Measurements from ENCODE around the gene ZNF35.

ZNF35 gene

DNA sequence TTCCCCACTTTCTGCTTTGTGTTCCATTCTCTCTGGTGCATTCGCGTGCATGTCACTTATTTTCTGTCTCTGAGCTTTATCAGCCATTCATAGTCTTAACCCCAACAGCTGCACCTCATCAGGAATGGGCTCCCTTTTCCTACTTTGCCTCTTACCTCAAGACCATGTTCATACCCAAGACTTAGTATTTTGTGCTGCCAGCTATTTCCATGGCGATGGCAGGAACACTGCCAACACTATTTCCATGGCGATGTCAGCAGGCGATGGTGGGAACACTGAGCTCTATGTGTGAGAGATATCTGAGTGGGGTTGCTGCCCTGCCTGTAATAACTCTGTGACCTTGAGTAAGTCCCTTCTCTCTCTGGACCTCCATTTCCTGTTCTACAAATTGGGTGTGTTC, 5.5 kb downstream of the ZNF35 start:
- no peaks in the 10 kb centered on the region for H4K20me1 ChIP-seq (ENCODE audit: insufficient read depth, low read length)
- no peak overlapping the region for H3K9ac ChIP-seq (ENCODE audit: low read depth, low read length)
- no peak overlapping the region for H3K4me2 ChIP-seq (ENCODE audit: insufficient read depth, low read length)
- TF ChIP-seq EZH2 (IDR thresholded peaks at IDR 0.05; ENCODE audit: borderline replicate concordance, low read depth, low read length, severe bottlenecking), result no peak
- TF ChIP-seq, protein P1, sequence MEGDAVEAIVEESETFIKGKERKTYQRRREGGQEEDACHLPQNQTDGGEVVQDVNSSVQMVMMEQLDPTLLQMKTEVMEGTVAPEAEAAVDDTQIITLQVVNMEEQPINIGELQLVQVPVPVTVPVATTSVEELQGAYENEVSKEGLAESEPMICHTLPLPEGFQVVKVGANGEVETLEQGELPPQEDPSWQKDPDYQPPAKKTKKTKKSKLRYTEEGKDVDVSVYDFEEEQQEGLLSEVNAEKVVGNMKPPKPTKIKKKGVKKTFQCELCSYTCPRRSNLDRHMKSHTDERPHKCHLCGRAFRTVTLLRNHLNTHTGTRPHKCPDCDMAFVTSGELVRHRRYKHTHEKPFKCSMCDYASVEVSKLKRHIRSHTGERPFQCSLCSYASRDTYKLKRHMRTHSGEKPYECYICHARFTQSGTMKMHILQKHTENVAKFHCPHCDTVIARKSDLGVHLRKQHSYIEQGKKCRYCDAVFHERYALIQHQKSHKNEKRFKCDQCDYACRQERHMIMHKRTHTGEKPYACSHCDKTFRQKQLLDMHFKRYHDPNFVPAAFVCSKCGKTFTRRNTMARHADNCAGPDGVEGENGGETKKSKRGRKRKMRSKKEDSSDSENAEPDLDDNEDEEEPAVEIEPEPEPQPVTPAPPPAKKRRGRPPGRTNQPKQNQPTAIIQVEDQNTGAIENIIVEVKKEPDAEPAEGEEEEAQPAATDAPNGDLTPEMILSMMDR (IDR thresholded peaks at IDR 0.05; ENCODE audit: borderline replicate concordance, extremely low read depth, low read length, poor library complexity, severe bottlenecking), result no peak
- no peaks in the 10 kb centered on the region for H3K79me2 ChIP-seq (ENCODE audit: insufficient read depth, low read length)
- H3K36me3 ChIP-seq (ENCODE audit: insufficient read depth, low read length), result peaks cover 10% of the 10 kb centered on the region
- no peak overlapping the region for H3K4me3 ChIP-seq (ENCODE audit: low read depth in 1 of 2, low read length in 2 of 2)
- no peak overlapping the region for H3K27ac ChIP-seq (ENCODE audit: low read length)
- no peak for ATAC-seq (ENCODE audit: insufficient read depth, low read depth)
- H3K27me3 ChIP-seq (ENCODE audit: insufficient read depth, low read length, poor library complexity), result no peaks in the 10 kb centered on the region
- no peaks in the 10 kb centered on the region for H3K4me1 ChIP-seq (ENCODE audit: insufficient read depth, low read length)
- H3K9me3 ChIP-seq (ENCODE audit: insufficient read depth, low read length, severe bottlenecking), result no peaks in the 10 kb centered on the region
- DNase-seq, result no peak
- no peak overlapping the region for H2AFZ ChIP-seq (ENCODE audit: low read depth, low read length)

DNA sequence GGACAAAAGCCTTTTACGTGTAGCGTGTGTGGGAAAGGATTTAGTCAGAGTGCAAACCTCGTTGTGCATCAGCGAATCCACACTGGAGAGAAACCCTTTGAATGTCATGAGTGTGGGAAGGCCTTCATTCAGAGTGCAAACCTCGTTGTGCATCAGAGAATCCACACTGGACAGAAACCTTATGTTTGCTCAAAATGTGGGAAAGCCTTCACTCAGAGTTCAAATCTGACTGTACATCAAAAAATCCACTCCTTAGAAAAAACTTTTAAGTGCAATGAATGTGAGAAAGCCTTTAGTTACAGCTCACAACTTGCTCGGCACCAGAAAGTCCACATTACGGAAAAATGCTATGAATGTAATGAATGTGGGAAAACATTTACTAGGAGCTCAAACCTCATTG, 10.5 kb downstream of the ZNF35 start:
- Histone ChIP-seq H3K36me3 (ENCODE audit: insufficient read depth, low read length) (peaks cover 16% of the 10 kb centered on the region), H3K4me2 (ENCODE audit: insufficient read depth, low read length) (no peak overlapping the region), H3K9me3 (ENCODE audit: insufficient read depth, low read length, severe bottlenecking) (no peaks in the 10 kb centered on the region), H3K9ac (ENCODE audit: low read depth, low read length) (no peak overlapping the region), H3K79me2 (ENCODE audit: insufficient read depth, low read length) (no peaks in the 10 kb centered on the region), H3K4me3 (ENCODE audit: low read depth in 1 of 2, low read length in 2 of 2) (no peak overlapping the region), H2AFZ (ENCODE audit: low read depth, low read length) (no peak overlapping the region), H3K27ac (ENCODE audit: low read length) (no peak overlapping the region), H3K4me1 (ENCODE audit: insufficient read depth, low read length) (no peaks in the 10 kb centered on the region), H3K27me3 (ENCODE audit: insufficient read depth, low read length, poor library complexity) (no peaks in the 10 kb centered on the region), H4K20me1 (ENCODE audit: insufficient read depth, low read length) (no peaks in the 10 kb centered on the region)
- ATAC-seq (ENCODE audit: insufficient read depth, low read depth) (no peak), DNase-seq (no peak)
- no peak for TF ChIP-seq EZH2 (IDR thresholded peaks at IDR 0.05; ENCODE audit: borderline replicate concordance, low read depth, low read length, severe bottlenecking)
- TF ChIP-seq, protein P1 (IDR thresholded peaks at IDR 0.05; ENCODE audit: borderline replicate concordance, extremely low read depth, low read length, poor library complexity, severe bottlenecking), result no peak

DNA sequence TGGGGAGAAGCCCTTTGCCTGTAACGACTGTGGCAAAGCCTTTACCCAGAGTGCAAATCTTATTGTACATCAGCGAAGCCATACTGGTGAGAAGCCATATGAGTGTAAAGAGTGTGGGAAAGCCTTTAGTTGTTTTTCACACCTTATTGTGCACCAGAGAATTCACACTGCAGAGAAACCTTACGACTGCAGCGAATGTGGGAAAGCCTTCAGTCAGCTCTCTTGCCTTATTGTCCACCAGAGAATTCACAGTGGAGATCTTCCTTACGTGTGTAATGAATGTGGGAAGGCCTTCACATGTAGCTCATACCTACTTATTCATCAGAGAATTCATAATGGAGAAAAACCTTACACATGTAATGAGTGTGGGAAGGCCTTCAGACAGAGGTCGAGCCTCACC, 10.9 kb downstream of the ZNF35 start:
- H3K27me3 ChIP-seq (ENCODE audit: insufficient read depth, low read length, poor library complexity), result no peaks in the 10 kb centered on the region
- no peaks in the 10 kb centered on the region for H3K4me1 ChIP-seq (ENCODE audit: insufficient read depth, low read length)
- H3K27ac ChIP-seq (ENCODE audit: low read length), result no peak overlapping the region
- ATAC-seq (ENCODE audit: insufficient read depth, low read depth) (no peak), DNase-seq (no peak)
- no peak overlapping the region for H2AFZ ChIP-seq (ENCODE audit: low read depth, low read length)
- no peaks in the 10 kb centered on the region for H3K79me2 ChIP-seq (ENCODE audit: insufficient read depth, low read length)
- H3K9me3 ChIP-seq (ENCODE audit: insufficient read depth, low read length, severe bottlenecking), result no peaks in the 10 kb centered on the region
- H3K36me3 ChIP-seq (ENCODE audit: insufficient read depth, low read length), result peaks cover 16% of the 10 kb centered on the region
- TF ChIP-seq, protein P1 (IDR thresholded peaks at IDR 0.05; ENCODE audit: borderline replicate concordance, extremely low read depth, low read length, poor library complexity, severe bottlenecking), result no peak
- TF ChIP-seq EZH2 (IDR thresholded peaks at IDR 0.05; ENCODE audit: borderline replicate concordance, low read depth, low read length, severe bottlenecking), result no peak
- no peak overlapping the region for H3K9ac ChIP-seq (ENCODE audit: low read depth, low read length)
- no peak overlapping the region for H3K4me3 ChIP-seq (ENCODE audit: low read depth in 1 of 2, low read length in 2 of 2)
- no peak overlapping the region for H3K4me2 ChIP-seq (ENCODE audit: insufficient read depth, low read length)
- no peaks in the 10 kb centered on the region for H4K20me1 ChIP-seq (ENCODE audit: insufficient read depth, low read length)

DNA sequence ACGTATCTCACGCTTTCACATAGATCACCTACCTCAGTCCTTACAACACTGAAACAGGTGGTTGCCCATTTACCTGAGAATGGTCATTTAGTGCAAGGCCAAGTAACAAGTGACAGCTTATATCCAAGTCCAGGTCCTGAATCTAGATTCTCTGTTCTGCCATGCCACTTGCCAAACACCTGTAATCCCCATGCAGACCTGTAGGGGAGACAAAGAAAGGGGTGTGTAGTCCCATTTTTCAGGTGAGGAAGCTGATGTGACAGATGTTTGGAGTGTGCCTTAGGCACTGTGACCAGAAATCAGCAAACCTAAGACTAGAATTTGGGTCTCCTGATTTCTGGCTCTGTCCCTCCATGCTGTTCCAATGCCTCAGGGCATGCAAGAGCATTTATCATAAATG, 12.7 kb downstream of the ZNF35 start:
- Histone ChIP-seq H3K36me3 (ENCODE audit: insufficient read depth, low read length) (peaks cover 16% of the 10 kb centered on the region), H3K4me3 (ENCODE audit: low read depth in 1 of 2, low read length in 2 of 2) (no peak overlapping the region), H3K27ac (ENCODE audit: low read length) (no peak overlapping the region), H3K4me2 (ENCODE audit: insufficient read depth, low read length) (no peak overlapping the region), H2AFZ (ENCODE audit: low read depth, low read length) (no peak overlapping the region), H3K4me1 (ENCODE audit: insufficient read depth, low read length) (no peaks in the 10 kb centered on the region), H3K9me3 (ENCODE audit: insufficient read depth, low read length, severe bottlenecking) (no peaks in the 10 kb centered on the region), H3K27me3 (ENCODE audit: insufficient read depth, low read length, poor library complexity) (no peaks in the 10 kb centered on the region), H3K9ac (ENCODE audit: low read depth, low read length) (no peak overlapping the region), H4K20me1 (ENCODE audit: insufficient read depth, low read length) (no peaks in the 10 kb centered on the region), H3K79me2 (ENCODE audit: insufficient read depth, low read length) (no peaks in the 10 kb centered on the region)
- DNase-seq (no peak), ATAC-seq (ENCODE audit: insufficient read depth, low read depth) (no peak)
- TF ChIP-seq, protein P1 (IDR thresholded peaks at IDR 0.05; ENCODE audit: borderline replicate concordance, extremely low read depth, low read length, poor library complexity, severe bottlenecking), result peak; percentile 49
- TF ChIP-seq EZH2 (IDR thresholded peaks at IDR 0.05; ENCODE audit: borderline replicate concordance, low read depth, low read length, severe bottlenecking), result no peak

Data from DND-41 (cell line).